HG02870 (cell line): Measurements from ENCODE around the gene DYNC2LI1.

ENCODE experiments used
- ATAC-seq: cut with Tn5 transposase; IDR thresholded peaks from one replicate; pipeline ENCODE4 v1.9.1; 2021; ENCODE audit warnings: mild to moderate bottlenecking, moderate library complexity; ENCODE audit not compliant: unreplicated experiment

Gene DYNC2LI1

GRCh38 chr2:43762286-43762685, 11.6 kb upstream of the DYNC2LI1 start:
- no peak for ATAC-seq

DNA sequence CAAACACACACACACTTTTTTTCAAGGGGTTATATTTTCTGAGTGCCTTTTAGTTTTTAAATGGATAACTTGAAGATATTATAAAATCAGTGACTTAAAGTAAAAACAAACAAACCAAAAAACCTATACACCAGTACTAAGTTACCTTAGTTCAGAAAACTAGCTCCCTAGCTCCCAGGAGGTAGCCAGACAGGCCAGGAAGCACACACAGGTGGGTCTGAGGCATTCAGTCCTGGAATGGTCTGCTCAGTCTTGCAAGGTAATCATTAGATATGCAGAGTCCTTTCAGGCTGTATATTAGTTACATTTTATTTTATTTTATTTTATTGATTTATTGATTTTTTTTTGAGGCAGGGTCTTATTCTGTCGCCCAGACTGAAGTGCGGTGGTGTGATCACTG, 10.7 kb upstream of the DYNC2LI1 start:
- no peak for ATAC-seq

DNA sequence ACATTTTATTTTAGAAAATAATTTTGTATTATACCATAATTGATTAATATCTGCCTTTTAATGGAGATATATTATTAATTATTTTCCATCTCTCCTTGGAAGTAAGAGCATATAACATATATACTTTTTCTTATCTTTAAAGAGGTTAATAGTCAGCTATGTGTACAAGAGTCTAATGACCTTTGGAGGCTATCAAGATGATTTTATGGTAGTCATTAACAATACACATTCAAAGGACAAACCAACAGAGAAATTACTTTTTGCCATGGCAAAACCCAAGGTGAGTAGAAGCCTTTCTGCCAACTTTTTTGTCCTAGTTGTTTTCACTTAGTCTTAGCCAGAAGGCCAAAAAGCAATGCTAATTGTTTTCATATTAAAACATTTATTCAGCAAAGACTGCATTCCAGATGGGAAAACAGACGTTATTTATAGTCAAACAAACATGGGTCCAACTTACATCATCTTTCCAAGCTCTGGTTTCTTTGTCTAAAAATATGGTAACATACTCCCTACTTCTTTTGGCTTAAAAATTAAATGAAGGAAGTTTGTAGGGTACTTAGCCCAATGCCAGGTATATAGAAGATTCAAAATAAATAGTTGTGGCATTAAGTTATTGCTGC, 9.6 kb upstream of the DYNC2LI1 start:
- ATAC-seq, result no peak

DNA sequence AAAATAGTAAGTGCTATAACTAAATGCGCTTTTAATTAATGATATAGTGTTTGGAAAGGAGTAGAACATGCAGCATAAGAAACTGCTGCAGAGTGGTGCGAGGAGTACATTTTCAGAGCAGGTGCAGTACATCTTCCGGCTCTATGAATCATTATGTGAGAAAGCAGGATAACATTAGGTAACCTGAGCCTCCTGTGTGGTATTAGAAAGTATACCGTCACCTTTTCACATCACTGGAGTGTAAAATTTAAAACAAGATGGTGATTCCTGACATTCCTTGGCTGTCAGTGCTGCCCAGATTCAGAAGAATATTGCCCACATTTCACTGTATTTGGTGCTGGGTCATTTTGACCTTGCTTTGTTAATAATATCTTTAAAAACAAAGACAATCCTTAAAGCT, 7.8 kb upstream of the DYNC2LI1 start:
- no peak for ATAC-seq

GRCh38 chr2:43774617-43775016, 778 bp downstream of the DYNC2LI1 start:
- ATAC-seq, result no peak

GRCh38 chr2:43776324-43776723, 2.5 kb downstream of the DYNC2LI1 start:
- no peak for ATAC-seq

- ATAC-seq, result no peak
Observed at GRCh38 chr2:43777306-43777926, 3.6 kb downstream of the DYNC2LI1 start.

- ATAC-seq, result no peak
Observed at GRCh38 chr2:43778233-43778632, 4.4 kb downstream of the DYNC2LI1 start.

DNA sequence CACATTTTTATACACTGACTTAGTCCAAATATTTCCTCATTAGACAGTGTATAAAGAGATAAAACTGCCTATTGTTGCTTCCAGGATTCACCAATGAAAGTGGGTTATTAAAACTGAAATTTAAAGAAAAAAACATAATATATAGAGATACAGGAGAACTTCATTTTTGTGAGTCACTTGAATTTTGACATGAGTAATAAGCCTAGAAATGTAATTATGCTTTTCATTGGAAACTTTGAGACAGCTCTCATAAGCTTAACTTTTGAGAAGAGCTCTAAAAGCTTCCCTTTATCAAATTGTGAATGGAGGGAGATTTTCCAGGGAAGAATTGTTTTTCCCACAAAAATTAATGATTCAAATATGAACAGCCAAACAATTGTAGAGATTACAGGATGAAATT, 14.1 kb downstream of the DYNC2LI1 start:
- ATAC-seq, result no peak

DNA sequence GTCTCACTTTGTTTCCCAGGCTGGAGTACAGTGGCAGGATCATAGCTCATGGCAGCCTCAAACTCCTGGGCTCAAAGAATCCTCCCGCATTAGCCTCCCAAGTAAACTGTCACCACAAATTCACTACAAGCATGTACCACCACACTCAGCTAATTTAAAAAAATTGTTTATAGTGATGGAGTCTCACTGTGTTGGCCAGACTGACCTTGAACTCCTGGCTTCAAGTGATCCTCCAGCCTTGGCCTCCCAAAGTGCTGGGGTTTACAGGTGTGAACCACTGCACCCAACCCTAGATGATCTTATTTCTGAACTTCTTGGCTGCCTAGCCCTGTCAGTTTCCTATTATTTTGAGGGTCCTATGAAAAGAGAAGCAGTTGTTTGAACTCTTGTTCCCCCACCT, 14.8 kb downstream of the DYNC2LI1 start:
- no peak for ATAC-seq

DNA sequence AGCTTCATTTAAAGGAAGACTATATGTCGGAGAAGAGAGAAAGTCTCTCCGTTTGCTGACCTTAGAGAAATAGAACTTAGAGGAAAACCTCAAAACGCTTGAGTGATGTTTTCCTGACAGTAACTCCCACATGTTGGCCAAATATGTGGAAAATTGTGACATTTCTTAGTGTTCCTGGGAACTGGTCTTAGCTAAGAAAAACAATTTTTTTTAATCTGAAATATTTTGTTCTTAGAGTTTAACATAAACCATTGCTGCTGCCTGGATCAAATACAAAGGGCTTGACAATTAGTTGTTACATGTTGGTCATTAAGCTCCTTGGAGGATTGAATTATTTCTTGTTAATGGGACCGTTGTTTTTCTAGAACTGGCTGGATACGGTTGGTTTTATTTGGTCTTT, 16.3 kb downstream of the DYNC2LI1 start:
- no peak for ATAC-seq

GRCh38 chr2:43791035-43791765, 17.4 kb downstream of the DYNC2LI1 start:
- ATAC-seq, result no peak

DNA sequence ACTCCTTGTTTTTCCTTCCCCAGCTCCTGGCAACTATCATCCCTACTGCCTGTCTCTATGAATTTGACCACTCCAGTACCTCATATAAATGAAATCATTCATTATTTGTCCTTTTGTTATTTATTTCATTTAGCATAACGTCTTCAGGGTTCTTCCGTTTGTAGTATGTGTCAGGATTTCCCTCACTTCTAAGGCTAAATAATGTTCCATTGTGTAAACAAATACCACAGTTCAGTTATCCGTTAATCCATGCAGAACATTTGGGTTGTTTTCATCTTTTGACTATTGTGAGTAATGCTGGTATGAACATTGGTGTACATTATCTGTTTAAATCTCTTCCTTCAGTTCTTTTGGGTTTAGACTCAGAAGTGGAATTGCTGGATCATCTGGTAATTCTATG, 18.8 kb downstream of the DYNC2LI1 start:
- ATAC-seq, result no peak

- no peak for ATAC-seq
Observed at GRCh38 chr2:43794956-43795355, 21.1 kb downstream of the DYNC2LI1 start.

- ATAC-seq, result no peak
Observed at GRCh38 chr2:43796206-43796605, 22.4 kb downstream of the DYNC2LI1 start.

- ATAC-seq, result no peak
Observed at GRCh38 chr2:43798300-43798699, 24.5 kb downstream of the DYNC2LI1 start.

DNA sequence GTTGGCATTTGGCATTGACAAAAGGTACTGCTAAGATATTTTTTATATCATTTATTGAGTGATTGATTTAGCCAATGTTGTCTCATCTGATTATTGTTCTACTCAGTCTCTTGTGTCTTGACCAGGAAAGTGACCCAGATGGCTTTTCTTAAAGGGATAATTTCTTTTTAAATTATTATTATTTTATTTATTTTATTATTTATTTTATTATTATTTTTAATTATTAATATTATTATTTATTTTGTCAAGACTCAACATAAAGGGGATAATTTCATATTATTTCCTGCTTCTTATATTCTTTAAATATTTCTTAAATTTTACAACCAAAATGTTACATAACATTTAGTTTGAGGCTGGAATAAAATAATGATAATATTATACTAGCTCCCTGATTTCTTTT, 27.1 kb downstream of the DYNC2LI1 start:
- ATAC-seq, result no peak

DNA sequence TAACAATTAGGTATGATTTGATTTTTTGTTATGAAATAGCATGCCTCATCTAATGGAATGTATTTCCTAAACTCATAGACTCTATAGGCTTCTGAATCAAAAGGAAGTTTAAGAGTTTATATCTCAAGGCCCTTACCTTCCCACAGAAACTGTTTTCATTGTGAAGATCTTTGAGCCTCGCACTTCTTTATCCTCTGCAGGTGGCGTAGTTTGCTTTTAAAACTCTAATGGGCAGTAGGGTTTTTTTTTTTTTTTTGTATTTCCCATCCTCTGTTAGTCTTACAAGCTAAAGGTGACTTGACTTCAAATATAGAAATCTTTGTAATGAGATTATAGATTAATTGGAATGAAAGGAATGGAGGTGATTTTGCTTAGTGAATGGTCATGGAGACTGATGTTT, 28.3 kb downstream of the DYNC2LI1 start:
- ATAC-seq, result no peak

DNA sequence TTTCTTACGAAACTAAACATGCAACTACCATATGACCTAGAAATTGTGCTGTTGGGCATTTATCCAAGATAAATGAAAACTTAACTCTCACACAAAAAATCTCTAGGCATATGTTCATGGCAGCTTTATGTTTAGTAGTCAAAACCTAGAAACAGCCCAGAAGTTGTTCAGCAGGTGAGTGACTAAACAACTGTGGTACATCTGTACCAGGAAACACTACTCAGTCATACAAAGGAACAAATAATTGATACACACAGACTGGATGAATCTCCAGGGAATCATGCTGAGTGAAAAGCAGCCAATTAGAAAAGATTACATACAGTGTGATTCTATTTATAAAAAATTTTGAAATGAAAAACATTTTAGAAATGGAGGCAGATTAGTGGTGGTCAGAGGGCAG, 29.3 kb downstream of the DYNC2LI1 start:
- no peak for ATAC-seq

- no peak for ATAC-seq
Observed at GRCh38 chr2:43806719-43807031, 32.8 kb downstream of the DYNC2LI1 start.

- no peak for ATAC-seq
Observed at GRCh38 chr2:43810452-43810851, 36.6 kb downstream of the DYNC2LI1 start.

DNA sequence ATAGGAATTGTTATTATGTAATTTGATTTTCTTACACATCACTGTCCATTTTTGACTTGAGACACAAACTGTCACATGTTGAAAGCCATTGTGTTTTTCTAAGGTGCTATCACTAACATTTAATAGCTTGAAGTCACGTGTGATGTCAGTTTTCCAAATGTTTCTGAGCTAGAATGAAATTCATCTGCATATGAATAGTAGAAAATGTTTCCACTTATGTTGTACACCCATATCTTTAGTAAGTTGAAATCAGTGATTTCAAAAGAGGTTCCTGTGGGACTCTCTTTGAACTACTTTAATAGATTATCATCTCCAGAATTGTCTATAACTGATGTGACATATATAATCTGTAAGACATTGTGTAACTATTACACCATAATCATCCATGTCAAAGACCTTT, 37.0 kb downstream of the DYNC2LI1 start:
- no peak for ATAC-seq

GRCh38 chr2:43812006-43812405, 38.2 kb downstream of the DYNC2LI1 start:
- no peak for ATAC-seq
